MM.1S (cell line): ENCODE results near the gene FAM234B.

Source experiments
- DNase-seq: peaks from one replicate; pipeline ENCODE4 v3.0.0-alpha.2; 2015
- H2AFZ ChIP-seq: fragments of 300-600 bp; sonication (generic); 2 replicates; pipeline ENCODE4 v1.6.0; 2016; ENCODE audit warnings: antibody characterized with exemption, low read length
- H3F3A ChIP-seq: fragments of 300-600 bp; sonication (generic); 2 replicates; pipeline ENCODE4 v1.6.1; 2016; ENCODE audit warnings: mild to moderate bottlenecking, antibody characterized with exemption, low read length, moderate library complexity, mixed read lengths; ENCODE audit not compliant: insufficient read depth
- H3K27ac ChIP-seq: fragments of 300-600 bp; sonication (generic); 2 replicates; pipeline ENCODE4 v1.5.1; 2016; ENCODE audit warnings: mild to moderate bottlenecking, low read length
- H3K27me3 ChIP-seq: fragments of 300-600 bp; sonication (generic); replicated peaks from 2 replicates; pipeline ENCODE4 v1.6.0; 2016; ENCODE audit warnings: low read length; ENCODE audit not compliant: insufficient read depth
- H3K36me3 ChIP-seq: fragments of 300-600 bp; sonication (generic); replicated peaks from 2 replicates; pipeline ENCODE4 v1.6.1; 2016; ENCODE audit warnings: mild to moderate bottlenecking, low read length, mixed read lengths; ENCODE audit not compliant: insufficient read depth
- H3K4me1 ChIP-seq: fragments of 300-600 bp; sonication (generic); 2 replicates; pipeline ENCODE4 v1.6.1; 2016; ENCODE audit warnings: low read length, mixed read lengths
- H3K4me2 ChIP-seq: fragments of 300-600 bp; sonication (generic); 2 replicates; pipeline ENCODE4 v1.6.0; 2016; ENCODE audit warnings: low read depth, low read length
- H3K4me3 ChIP-seq: fragments of 300-600 bp; sonication (generic); 2 replicates; pipeline ENCODE4 v1.5.1; 2016; ENCODE audit warnings: low read length, mixed read lengths
- H3K79me2 ChIP-seq: fragments of 300-600 bp; sonication (generic); 2 replicates; pipeline ENCODE4 v1.6.1; 2016; ENCODE audit warnings: mixed run types, low read length, mixed read lengths
- H3K9ac ChIP-seq: fragments of 300-600 bp; sonication (generic); 2 replicates; pipeline ENCODE4 v1.6.1; 2016; ENCODE audit warnings: low read length, mixed read lengths
- H3K9me2 ChIP-seq: fragments of 300-600 bp; sonication (generic); replicated peaks from 2 replicates; pipeline ENCODE4 v1.6.1; 2016; ENCODE audit warnings: mild to moderate bottlenecking, low read length, mixed read lengths; ENCODE audit not compliant: insufficient read depth
- H3K9me3 ChIP-seq: fragments of 300-600 bp; sonication (generic); replicated peaks from 2 replicates; pipeline ENCODE4 v1.6.1; 2016; ENCODE audit warnings: mild to moderate bottlenecking, low read length, mixed read lengths; ENCODE audit not compliant: insufficient read depth
- H4K20me1 ChIP-seq: fragments of 300-600 bp; sonication (generic); 2 replicates; pipeline ENCODE4 v1.6.1; 2016; ENCODE audit warnings: mild to moderate bottlenecking, low read length, moderate library complexity, mixed read lengths; ENCODE audit not compliant: insufficient read depth
- EZH2 ChIP-seq: fragments of 300-600 bp; sonication (generic); optimal IDR thresholded peaks from 2 replicates; pipeline ENCODE3; 2017; ENCODE audit warnings: low read depth, mild to moderate bottlenecking, antibody characterized with exemption, low read length, mixed read lengths
- EZH2phosphoT487 ChIP-seq: fragments of 300-600 bp; sonication (generic); IDR thresholded peaks from 2 replicates; pipeline ENCODE4 v1.6.1; 2018; ENCODE audit warnings: antibody characterized with exemption, low read length
- TF ChIP-seq, protein P1 (sequence below): fragments of 300-600 bp; sonication (generic); IDR thresholded peaks from 2 replicates; pipeline ENCODE4 v1.5.1; 2016; ENCODE audit warnings: antibody characterized with exemption, low read length, mixed read lengths

FAM234B gene

DNA sequence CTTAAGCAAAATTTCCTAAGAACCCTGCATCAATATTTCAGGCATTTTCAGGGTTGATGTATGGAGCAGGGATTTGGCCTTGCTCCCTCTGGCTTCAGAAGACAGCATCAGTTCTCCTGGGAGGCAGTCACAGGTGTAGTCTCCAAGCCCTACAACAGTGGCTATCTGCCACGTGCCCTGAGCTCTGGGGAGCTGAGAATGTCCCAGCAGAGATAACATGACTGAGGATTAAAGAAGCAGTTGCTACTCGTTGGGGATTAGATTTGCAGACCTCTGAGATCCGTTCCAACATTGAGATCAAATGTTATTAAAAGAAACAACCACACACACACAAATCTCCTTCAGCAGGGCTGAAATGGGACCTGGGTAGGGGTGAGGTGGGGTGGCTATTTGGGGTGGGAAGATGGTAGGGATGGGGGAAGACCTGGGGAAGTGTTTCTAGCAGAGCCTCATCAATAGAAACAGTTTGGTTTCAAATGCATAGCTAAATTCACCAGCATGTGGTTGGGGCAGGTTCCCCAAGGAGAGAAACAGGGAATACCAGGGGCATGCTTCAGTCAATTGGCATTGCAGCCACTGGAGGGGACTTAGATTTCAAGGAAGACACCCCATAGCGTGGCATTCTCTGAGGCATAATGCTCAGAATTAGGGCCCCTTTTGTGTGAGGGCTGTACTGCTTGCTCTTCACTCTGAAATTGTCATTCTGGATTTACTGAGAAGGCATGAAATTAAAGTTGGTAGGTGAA lies 15.2 kb upstream of the FAM234B start:
- Histone ChIP-seq H3K4me3 (no peak overlapping the region), H3K4me2 (no peak overlapping the region), H3K27ac (no peak overlapping the region), H3K9me2 (no peaks in the 10 kb centered on the region), H3F3A (no peaks in the 10 kb centered on the region), H3K4me1 (0 out of 2 replicates have a peak, but pooled peaks cover 6% of the 10 kb centered on the region), H3K79me2 (no peaks in the 10 kb centered on the region), H3K9me3 (no peaks in the 10 kb centered on the region), H3K27me3 (no peaks in the 10 kb centered on the region), H3K36me3 (no peaks in the 10 kb centered on the region), H3K9ac (no peak overlapping the region), H2AFZ (no peak overlapping the region), H4K20me1 (no peaks in the 10 kb centered on the region)
- DNase-seq: no peak
- TF ChIP-seq EZH2phosphoT487: no peak
- no peak for TF ChIP-seq EZH2
- TF ChIP-seq, protein P1, sequence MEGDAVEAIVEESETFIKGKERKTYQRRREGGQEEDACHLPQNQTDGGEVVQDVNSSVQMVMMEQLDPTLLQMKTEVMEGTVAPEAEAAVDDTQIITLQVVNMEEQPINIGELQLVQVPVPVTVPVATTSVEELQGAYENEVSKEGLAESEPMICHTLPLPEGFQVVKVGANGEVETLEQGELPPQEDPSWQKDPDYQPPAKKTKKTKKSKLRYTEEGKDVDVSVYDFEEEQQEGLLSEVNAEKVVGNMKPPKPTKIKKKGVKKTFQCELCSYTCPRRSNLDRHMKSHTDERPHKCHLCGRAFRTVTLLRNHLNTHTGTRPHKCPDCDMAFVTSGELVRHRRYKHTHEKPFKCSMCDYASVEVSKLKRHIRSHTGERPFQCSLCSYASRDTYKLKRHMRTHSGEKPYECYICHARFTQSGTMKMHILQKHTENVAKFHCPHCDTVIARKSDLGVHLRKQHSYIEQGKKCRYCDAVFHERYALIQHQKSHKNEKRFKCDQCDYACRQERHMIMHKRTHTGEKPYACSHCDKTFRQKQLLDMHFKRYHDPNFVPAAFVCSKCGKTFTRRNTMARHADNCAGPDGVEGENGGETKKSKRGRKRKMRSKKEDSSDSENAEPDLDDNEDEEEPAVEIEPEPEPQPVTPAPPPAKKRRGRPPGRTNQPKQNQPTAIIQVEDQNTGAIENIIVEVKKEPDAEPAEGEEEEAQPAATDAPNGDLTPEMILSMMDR: no peak

- H2AFZ ChIP-seq: no peak overlapping the region
- H3K9me2 ChIP-seq: no peaks in the 10 kb centered on the region
- H4K20me1 ChIP-seq: no peaks in the 10 kb centered on the region
- H3K27ac ChIP-seq: no peak overlapping the region
- no peaks in the 10 kb centered on the region for H3K27me3 ChIP-seq
- no peaks in the 10 kb centered on the region for H3K4me1 ChIP-seq
- no peaks in the 10 kb centered on the region for H3F3A ChIP-seq
- no peak for DNase-seq
- no peak overlapping the region for H3K4me2 ChIP-seq
- no peak overlapping the region for H3K4me3 ChIP-seq
- H3K79me2 ChIP-seq: no peaks in the 10 kb centered on the region
- no peak overlapping the region for H3K9ac ChIP-seq
- TF ChIP-seq, protein P1: no peak
- TF ChIP-seq EZH2 (no peak), EZH2phosphoT487 (no peak)
- no peaks in the 10 kb centered on the region for H3K36me3 ChIP-seq
- H3K9me3 ChIP-seq: no peaks in the 10 kb centered on the region
Observed at GRCh38 chr12:13030541-13031291, 13.5 kb upstream of the FAM234B start.

- Histone ChIP-seq H3K27me3 (no peaks in the 10 kb centered on the region), H4K20me1 (no peaks in the 10 kb centered on the region), H3F3A (no peaks in the 10 kb centered on the region), H3K4me2 (no peak overlapping the region), H3K36me3 (no peaks in the 10 kb centered on the region), H3K79me2 (no peaks in the 10 kb centered on the region), H3K9me3 (no peaks in the 10 kb centered on the region), H2AFZ (no peak overlapping the region), H3K9ac (no peak overlapping the region), H3K27ac (no peak overlapping the region), H3K4me3 (no peak overlapping the region), H3K4me1 (no peaks in the 10 kb centered on the region), H3K9me2 (no peaks in the 10 kb centered on the region)
- no peak for TF ChIP-seq EZH2
- no peak for TF ChIP-seq EZH2phosphoT487
- TF ChIP-seq, protein P1: no peak
- no peak for DNase-seq
Observed at GRCh38 chr12:13032164-13032563, 12.0 kb upstream of the FAM234B start.
